ENCODE results near the gene SPDYE6. TPM values are rescaled to one million over a fixed set of nuclear protein-coding genes. Genes with fewer than 3 reads are reported as not detected.
"Not testable (repeated sequence)": the region's sequence is repeated elsewhere in the genome, so short reads cannot be mapped to it uniquely, and the experiment has no call there.

SPDYE6 gene
- total RNA-seq, 1 donor from 2014 or later, result not detected

DNA sequence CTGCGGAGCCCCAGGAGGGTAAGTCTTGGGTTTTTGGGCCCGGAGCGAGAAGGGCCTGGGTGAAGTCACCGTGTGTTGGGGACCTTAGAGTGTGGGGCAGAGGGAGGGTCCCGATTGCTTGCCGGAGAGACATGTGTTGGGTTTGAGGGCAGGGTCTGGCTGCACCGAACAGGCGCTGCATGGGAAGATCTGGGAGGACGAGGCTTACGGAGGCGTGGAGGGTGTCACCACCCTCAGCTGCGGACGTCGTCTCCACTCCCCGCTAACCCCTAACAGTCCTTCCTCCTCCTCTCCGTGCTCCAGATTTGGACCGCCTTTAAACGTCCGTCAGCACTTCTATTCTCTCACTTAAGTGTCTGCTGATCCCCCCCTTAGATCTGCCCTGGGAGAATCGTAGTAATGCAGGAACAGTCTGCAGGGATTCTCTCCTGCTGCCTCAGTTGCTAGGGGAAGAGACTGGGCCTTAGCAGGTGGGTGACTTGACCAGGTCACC, 8.2 kb upstream of the SPDYE6 start:
- H3K36me3 ChIP-seq; H3K27me3 ChIP-seq; DNase-seq; intact Hi-C loops (cut with DNase I); H3K4me1 ChIP-seq; ATAC-seq; H3K9me3 ChIP-seq: not testable (repeated sequence)
- Histone ChIP-seq H3K27ac (peak overlapping the region; percentile 85), H3K4me3 (peak overlapping the region; percentile 71)

DNA sequence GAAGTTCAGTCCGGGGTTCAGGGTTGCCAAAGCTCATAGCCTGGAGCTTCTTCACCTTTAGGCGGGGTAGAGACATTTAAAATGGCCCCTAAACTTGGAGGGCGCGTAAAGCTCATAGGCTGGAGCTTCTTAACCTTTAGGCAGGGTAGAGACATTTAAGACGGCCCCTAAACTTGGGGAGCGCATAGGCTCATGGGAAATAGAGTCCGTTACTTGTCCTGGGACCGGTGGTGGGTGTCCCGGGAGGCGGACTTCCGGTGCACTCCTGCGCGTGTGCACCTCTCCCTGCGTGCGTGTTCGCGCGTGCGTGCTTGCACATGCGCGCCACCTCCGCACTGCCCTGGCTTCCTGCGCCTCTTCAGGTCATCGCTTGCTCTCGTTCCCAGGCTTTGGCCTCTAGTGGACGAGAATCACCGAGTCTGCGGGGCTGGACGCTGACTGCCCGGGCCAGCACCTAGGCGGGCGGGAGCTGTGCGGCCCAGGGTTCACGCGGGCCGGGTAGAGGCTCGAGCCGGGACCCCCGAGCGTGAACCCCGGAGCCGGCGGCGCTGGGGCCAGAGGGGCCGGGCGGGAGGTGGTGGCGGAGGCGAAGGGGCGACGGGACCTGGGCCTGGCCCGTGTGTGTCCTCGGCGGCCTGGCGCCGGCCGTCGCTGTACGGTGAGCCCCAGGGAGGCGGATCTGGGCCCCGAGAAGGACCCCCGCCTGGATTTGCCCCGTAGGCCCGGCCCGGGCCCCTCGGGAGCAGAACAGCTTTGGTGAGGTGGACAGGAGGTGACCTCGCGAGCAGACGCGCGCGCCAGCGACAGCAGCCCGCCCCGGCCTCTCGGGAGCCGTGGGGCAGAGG, 7.5 kb upstream of the SPDYE6 start:
- peak overlapping the region; percentile 71 for H3K4me3 ChIP-seq
- H3K9me3 ChIP-seq; H3K4me1 ChIP-seq; H3K36me3 ChIP-seq; intact Hi-C loops (cut with DNase I); H3K27me3 ChIP-seq: not testable (repeated sequence)
- peak overlapping the region; percentile 85 for H3K27ac ChIP-seq
- DNase-seq (peak; percentile 98), ATAC-seq (peak; percentile 100)
- TF ChIP-seq, protein P1, sequence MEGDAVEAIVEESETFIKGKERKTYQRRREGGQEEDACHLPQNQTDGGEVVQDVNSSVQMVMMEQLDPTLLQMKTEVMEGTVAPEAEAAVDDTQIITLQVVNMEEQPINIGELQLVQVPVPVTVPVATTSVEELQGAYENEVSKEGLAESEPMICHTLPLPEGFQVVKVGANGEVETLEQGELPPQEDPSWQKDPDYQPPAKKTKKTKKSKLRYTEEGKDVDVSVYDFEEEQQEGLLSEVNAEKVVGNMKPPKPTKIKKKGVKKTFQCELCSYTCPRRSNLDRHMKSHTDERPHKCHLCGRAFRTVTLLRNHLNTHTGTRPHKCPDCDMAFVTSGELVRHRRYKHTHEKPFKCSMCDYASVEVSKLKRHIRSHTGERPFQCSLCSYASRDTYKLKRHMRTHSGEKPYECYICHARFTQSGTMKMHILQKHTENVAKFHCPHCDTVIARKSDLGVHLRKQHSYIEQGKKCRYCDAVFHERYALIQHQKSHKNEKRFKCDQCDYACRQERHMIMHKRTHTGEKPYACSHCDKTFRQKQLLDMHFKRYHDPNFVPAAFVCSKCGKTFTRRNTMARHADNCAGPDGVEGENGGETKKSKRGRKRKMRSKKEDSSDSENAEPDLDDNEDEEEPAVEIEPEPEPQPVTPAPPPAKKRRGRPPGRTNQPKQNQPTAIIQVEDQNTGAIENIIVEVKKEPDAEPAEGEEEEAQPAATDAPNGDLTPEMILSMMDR (IDR thresholded peaks at IDR 0.05), result peak; percentile 30

DNA sequence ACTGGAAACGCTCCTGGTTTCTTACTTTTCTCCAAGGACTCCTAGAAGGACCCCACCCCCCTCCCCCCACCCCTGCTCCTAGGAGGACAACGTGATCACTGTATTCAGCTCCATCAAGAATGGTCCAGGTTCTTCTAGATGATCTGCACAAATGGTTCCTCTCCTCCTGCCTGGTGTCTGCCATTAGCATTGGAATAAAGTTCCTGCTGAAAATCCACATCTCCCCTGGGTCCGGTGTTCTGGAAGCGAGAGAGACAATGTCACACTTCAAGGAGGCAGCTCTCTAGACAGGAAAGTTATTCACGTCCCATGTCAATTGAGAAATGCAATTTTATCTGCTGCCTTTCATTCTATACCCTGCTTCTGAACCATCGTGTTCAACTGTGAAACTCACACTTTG, 9.3 kb downstream of the SPDYE6 start:
- DNase-seq; H3K4me3 ChIP-seq; H3K9me3 ChIP-seq; H3K27ac ChIP-seq; ATAC-seq; intact Hi-C loops (cut with DNase I); H3K27me3 ChIP-seq; H3K36me3 ChIP-seq; H3K4me1 ChIP-seq: not testable (repeated sequence)

DNA sequence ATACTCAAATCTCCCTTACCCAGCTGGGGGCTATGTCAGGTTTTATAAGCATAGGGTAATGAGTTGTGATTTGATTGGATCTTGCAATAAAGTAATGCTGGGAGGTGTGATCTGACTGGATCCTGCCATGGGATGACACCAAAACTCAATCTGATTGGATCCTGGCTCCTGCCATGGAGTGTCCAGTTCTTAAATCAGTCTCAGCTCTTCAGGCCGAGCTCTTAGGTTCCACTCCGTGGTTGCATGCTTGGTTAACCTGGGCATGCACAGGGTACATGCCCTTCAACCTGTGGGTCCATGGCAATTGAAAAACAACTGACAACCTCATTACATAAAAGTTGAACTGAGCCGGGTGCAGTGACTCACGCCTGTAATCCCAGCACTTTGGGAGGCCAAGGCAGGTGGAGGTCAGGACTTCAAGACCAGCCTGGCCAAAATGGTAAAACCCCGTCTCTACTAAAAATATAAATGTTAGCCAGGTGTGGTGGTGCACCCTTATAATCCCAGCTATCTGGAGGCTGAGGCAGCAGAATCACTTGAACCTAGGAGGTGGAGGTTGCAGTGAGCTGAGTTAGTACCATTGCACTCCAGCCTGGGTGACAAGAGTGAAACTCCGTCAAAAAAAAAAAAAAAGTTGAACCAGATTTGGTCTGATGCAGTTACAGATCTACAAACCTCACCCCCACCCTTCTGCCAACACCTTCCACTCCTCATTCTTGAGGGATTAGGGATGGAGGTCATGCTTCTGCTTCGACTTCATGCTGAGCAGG, 15.5 kb downstream of the SPDYE6 start:
- ATAC-seq, H3K27ac ChIP-seq, H3K27me3 ChIP-seq: not testable (repeated sequence)

DNA sequence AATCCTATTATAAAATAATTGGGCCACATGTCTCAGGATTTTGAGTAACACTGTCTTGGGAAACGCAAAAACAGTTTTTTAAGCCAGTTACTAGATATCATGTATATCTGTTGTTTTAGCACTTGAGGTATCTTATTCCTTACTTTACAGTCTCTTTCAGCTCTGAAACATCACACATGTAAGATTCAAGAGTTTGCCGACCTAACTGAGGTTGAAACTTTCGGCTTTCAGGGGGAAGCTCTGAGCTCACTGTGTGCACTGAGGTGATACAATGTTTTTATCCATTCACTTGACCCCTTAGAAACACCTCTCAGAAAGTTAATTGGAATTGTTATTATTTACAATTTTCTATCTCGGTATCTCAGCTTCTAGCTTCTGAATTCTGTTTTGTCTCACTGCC, 18.8 kb downstream of the SPDYE6 start:
- H3K27ac ChIP-seq; intact Hi-C loops (cut with DNase I); H3K36me3 ChIP-seq; DNase-seq; H3K9me3 ChIP-seq; H3K4me1 ChIP-seq; ATAC-seq; H3K27me3 ChIP-seq; H3K4me3 ChIP-seq: not testable (repeated sequence)

More for the DNA sequence above, 15.5 kb downstream of the SPDYE6 start:
- H3K36me3 ChIP-seq; H3K9me3 ChIP-seq; H3K4me3 ChIP-seq; H3K4me1 ChIP-seq; DNase-seq; intact Hi-C loops (cut with DNase I): not testable (repeated sequence)

DNA sequence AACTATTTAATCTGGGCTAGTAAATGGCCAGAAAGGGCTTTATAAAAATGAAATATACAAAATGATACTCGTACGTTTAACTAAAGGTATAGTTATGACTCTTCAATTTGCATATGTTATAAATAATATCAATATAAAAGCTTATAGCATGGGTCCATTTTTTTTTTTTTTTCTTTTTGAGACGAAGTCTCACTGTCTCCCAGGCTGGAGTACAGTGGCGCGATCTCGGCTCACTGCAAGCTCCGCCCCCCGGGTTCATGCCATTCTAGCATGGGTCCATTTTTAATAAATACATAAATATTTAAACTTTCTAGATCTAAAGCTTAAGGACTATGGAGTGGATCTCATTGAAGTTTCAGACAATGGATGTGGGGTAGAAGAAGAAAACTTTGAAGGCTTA, 19.2 kb downstream of the SPDYE6 start:
- H3K27ac ChIP-seq; H3K4me1 ChIP-seq; H3K36me3 ChIP-seq; H3K9me3 ChIP-seq; H3K4me3 ChIP-seq; H3K27me3 ChIP-seq; intact Hi-C loops (cut with DNase I); ATAC-seq; DNase-seq: not testable (repeated sequence)

DNA sequence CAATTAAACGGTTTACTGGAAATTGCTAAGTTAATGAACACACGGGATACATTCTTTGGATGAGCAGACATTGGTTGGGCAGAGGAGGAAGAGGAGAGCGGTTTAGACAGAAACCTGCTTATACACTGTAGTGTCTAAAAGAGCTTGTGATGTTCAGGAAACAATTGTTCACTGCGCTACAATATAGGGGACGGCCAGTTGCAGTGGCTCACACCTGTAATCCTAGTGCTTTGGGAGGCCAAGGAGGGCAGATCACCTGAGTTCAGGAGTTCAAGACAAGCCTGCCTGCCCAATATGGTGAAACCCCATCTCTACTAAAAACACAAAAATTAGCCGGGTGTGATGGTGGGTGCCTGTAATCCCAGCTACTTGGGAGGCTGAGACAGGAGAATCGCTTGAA, 20.7 kb downstream of the SPDYE6 start:
- H3K9me3 ChIP-seq; H3K27me3 ChIP-seq; H3K27ac ChIP-seq; H3K36me3 ChIP-seq; intact Hi-C loops (cut with DNase I); H3K4me3 ChIP-seq; ATAC-seq; H3K4me1 ChIP-seq: not testable (repeated sequence)
- DNase-seq, result peak; percentile 43

DNA sequence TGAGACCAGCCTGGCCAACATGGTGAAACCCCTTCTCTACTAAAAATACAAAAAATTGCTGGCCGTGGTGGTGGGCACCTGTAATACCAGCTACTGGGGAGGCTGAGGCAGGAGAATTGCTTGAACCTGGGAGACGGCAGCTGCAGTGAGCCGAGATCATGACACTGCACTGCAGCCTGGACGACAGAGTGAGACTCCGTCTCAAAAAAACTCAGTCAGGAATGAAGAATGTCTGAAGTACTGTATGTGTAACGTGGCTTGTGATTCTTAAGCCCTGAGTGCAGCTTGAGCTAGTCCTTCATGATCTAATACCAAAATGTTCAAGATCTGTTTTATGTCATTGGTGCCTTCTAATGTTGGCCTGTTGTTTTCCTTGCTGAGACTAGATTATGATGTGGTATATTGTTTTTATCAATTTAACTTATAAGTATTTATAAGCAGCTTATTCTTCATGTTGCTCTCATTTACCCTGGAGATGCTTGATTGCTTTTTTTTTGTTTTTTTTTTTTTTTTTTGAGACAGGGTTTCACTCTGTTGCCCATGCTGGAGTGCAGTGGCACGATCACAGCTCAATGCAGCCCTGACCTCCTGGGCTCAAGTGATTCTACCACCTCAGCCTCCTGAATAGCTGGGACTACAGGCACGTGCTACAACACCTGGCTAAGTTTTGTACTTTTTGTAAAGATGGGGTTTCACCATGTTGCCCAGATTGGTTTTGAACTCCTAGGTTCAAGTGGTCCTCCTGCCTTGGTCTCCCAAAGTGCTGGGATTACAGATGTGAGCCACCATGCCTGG, 25.4 kb downstream of the SPDYE6 start:
- DNase-seq; H3K36me3 ChIP-seq; H3K27me3 ChIP-seq; H3K27ac ChIP-seq; H3K9me3 ChIP-seq; H3K4me3 ChIP-seq; H3K4me1 ChIP-seq; ATAC-seq; intact Hi-C loops (cut with DNase I): not testable (repeated sequence)

DNA sequence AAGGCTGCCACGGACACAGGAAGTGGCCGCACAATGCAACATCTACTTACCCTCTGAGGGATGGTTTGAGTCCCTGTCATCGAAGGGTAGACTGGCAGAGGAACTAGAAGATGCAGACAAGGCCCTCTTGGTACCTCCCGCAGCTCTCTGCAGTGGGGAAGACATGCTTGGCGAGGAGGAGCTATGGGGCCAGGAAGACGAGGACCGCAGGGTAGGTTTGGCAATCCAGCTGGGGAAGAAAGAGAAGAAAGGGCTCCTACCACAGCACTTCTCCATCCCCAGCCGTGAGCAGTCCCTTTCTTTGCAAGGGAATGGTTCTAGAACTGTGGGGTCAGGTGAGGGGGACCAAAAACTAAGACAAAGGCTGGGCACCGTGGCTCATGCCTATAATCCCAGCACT, 26.9 kb downstream of the SPDYE6 start:
- H3K4me3 ChIP-seq; H3K27ac ChIP-seq; DNase-seq; H3K27me3 ChIP-seq; H3K4me1 ChIP-seq; H3K36me3 ChIP-seq; H3K9me3 ChIP-seq; intact Hi-C loops (cut with DNase I): not testable (repeated sequence)
- peak; percentile 55 for ATAC-seq

DNA sequence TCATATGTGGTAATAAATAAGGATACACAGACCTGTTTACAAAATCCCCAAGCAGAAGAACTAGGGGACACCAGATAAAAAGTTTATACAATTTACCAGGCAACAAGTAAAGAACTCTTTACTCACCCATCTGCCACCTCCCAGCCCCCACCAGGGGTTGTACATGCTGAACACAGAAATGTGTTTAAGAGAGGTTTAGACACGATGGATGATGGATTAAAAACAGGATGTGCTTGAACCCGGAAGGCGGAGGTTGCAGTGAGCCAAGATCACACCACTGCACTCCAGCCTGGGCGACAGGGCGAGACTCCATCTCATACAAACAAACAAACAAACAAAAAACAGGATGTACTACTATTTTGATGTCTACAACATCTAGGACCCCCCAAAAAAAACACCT, 27.4 kb downstream of the SPDYE6 start:
- H3K4me1 ChIP-seq; H3K27ac ChIP-seq; H3K4me3 ChIP-seq; H3K36me3 ChIP-seq; intact Hi-C loops (cut with DNase I); ATAC-seq; DNase-seq; H3K27me3 ChIP-seq; H3K9me3 ChIP-seq: not testable (repeated sequence)

DNA sequence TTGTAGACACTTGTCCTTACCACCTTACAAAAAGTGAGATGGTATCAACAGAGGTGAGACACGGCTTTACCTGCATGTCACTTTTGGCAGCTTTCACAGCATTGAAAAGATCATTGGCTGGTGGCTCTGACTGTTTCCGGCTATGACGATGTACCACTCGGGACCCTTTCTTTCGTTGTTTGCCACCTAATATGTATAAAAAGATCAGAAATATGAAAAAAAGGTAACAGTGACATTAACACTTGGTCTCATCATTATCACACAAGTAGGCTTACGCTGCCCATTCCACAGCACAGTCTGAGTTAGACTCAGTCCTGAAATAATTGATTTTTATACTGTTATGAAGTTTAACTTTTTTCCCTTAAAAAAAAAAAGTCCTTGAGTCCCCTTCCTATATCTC, 29.1 kb downstream of the SPDYE6 start:
- H3K27me3 ChIP-seq; DNase-seq; H3K27ac ChIP-seq; intact Hi-C loops (cut with DNase I); H3K9me3 ChIP-seq; H3K36me3 ChIP-seq; H3K4me1 ChIP-seq; H3K4me3 ChIP-seq; ATAC-seq: not testable (repeated sequence)
